Measurements from ENCODE around the gene PTPRK.

The PTPRK gene

GRCh38 chr6:128131036-128131435 lies 389.4 kb downstream of the PTPRK start:
- no peak for DNase-seq (ENCODE audit: low read depth)

GRCh38 chr6:128129679-128130078 lies 390.7 kb downstream of the PTPRK start:
- no peak for DNase-seq (ENCODE audit: low read depth)

DNA sequence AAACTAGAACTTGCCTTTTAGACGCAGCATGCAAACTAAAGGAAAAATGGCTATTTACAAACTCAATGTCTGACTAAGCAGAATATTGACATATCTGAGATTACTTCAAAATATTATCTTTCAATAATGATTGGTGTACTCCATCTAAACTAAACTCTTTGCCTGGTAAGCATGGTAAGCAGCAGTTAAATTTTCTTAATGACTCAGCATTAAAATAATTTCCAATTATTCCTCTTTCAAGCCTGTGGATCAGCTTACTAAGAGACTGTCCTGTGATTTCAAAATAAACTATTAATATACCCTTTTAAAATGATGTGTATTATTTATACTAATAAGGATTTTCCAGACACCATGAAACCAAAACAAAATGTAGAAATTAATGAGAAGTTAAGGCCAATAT lies 392.7 kb downstream of the PTPRK start:
- DNase-seq (ENCODE audit: low read depth), result no peak

DNA sequence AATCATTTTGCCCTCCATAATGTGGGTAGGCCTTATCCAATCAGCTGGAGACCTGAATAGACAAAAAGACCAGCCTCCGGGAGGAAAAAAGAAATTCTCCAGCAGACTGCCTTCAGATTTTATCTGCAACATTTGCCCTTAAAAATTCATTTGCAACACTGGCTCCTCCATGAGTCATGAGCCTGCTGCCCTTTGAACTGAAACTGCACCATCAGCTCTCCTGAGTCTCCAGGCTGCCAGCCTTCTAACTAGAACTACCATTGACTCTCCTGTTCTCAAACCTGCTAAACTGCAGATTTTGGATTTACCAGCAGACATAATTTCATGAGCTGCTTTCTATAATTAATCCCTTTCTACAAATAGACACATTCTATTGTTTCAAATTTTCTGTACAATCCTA lies 395.7 kb downstream of the PTPRK start:
- no peak for DNase-seq (ENCODE audit: low read depth)

GRCh38 chr6:128121610-128122009 lies 398.8 kb downstream of the PTPRK start:
- no peak for DNase-seq (ENCODE audit: low read depth)

DNA sequence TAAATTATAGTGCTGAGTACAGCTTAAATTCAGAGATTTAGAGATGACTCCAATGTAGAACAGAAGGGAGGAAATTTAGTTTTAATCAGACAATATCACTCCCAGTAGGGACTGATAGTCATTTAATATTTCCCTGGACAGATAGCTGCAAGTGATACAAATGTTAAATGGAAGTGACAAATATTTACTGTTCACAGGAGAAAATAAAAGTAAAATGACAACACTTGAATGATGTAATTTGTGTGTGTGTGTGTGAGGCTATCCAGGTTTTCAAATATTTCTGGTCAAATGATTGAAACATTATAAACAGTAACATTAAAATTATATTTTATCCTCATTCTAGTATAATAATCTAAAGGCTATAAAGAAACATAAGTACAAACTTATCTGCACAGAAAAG lies 399.2 kb downstream of the PTPRK start:
- no peak for DNase-seq (ENCODE audit: low read depth)

DNA sequence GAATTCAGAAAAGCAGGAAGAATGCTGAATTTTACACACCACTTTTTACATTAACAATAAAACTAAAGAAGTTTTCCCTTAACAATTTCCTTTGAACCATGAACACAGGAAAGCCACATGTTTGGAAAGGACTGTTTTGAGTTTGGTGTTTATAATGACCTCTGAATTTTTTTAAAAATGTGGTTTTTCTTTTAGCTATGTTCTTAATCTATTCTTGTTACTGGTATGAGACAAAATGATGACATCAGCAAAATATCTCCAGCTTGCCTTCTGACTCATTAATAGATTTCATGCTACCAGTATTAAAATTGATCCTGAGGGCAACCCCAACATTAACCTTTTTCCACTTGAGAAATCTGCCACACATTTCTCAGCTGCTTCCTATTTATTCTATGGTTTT lies 402.0 kb downstream of the PTPRK start:
- no peak for DNase-seq (ENCODE audit: low read depth)

DNA sequence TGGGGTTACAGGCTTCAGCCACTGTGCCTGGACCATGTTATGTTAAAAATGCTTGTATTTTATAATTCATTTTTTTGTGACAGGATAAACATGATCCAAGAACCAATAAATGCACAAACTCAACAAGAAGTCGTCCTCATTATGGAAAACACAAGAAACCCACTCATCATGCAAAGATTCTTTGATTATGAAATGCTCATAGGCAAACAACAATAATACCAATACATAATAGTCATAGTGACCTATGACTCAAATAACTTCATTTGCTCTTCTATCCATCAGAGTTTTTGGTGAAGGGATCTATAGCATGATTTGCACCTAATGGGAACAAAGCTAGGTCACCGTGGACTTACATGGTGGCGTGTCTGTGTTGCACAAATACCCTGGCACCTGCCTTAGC lies 402.5 kb downstream of the PTPRK start:
- no peak for DNase-seq (ENCODE audit: low read depth)

DNA sequence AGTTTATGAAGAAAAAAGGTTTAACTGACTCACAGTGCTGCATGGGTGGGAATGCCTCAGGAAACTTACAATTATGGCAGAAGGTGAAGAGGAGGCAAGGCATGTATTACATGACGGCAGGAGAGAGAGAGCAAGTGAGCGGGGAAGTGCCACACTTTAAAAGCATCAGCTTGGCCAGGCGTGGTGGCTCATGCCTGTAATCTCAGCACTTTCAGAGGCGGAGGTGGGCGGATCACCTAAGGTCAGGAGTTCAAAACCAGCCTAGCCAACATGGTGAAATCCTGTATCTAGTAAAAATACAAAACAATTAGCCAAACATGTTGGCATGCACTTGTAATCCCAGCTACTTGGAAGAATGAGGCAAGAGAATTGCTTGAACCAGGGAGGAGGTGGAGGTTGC lies 406.2 kb downstream of the PTPRK start:
- no peak for DNase-seq (ENCODE audit: low read depth)

DNA sequence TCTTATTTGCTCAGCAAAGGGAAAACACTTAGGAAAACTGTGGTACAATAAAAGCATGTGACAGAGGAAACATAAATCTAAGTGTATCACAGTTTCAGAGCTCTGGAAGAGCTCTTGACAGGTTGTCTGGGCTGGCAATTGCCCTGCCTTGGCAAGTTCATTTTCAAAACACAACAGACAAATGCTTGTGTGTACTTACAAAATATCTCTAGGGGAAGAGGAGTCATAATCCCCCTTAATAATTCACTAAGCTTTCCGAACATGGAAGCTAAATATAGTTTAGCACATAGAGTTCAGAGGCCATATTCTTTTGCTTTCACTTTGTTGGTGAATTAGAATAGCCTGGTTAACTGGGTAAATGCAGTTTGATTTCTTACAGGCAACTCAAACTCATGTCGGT lies 407.9 kb downstream of the PTPRK start:
- no peak for DNase-seq (ENCODE audit: low read depth)

DNA sequence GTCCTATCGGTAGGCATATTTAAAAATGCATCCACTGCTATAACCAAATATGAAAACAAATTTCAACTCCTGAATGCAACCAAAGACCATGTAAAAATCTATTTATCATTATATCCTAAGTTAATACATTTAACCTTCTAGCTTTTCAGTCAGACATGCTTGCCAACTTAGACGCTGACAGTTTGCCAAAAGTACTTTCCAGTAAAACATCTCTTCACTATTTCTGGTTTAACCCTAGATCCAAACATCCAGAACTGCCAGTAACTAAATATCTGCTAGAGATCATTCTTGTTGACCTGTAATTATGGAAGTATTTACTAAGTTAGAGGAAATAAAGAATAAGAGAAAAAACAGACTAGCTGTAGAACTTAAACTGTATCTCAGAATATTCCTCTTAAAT lies 409.3 kb downstream of the PTPRK start:
- DNase-seq (ENCODE audit: low read depth), result no peak

- DNase-seq (ENCODE audit: low read depth), result no peak
Observed at GRCh38 chr6:128107682-128108081, 412.7 kb downstream of the PTPRK start.

DNA sequence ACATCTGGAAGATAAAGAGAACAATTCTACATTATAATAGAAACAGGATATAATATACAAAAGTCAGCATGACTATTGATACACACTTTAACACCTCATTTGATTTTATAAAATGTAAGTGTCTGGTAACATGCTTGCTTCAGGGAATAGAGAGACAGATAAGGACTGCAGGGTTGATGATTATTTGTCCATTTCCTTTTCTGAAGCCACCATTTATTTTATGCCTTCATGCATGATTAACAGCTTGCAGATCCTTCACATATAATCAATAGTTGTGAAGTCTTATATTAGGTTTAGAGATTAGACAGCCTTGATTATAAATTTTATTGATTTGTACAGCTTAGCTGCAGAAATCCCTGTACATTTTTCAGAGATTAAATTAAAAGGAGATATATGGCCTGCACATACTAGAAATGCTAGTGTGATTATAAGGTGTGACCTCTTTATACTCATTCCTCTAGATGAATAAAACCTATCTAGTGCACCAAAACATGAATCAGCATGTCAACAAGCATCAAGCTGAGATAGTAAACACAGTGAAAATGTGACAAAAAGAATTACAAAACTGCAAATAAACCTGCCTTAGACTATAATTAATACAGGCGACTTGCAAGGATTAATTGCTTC lies 420.7 kb downstream of the PTPRK start:
- DNase-seq (ENCODE audit: low read depth), result no peak

GRCh38 chr6:128098000-128098581 lies 422.3 kb downstream of the PTPRK start:
- no peak for DNase-seq (ENCODE audit: low read depth)

GRCh38 chr6:128097009-128097408 lies 423.4 kb downstream of the PTPRK start:
- DNase-seq (ENCODE audit: low read depth), result no peak

GRCh38 chr6:128095362-128095761 lies 425.0 kb downstream of the PTPRK start:
- DNase-seq (ENCODE audit: low read depth), result no peak

GRCh38 chr6:128079021-128079420 lies 441.4 kb downstream of the PTPRK start:
- no peak for DNase-seq (ENCODE audit: low read depth)

DNA sequence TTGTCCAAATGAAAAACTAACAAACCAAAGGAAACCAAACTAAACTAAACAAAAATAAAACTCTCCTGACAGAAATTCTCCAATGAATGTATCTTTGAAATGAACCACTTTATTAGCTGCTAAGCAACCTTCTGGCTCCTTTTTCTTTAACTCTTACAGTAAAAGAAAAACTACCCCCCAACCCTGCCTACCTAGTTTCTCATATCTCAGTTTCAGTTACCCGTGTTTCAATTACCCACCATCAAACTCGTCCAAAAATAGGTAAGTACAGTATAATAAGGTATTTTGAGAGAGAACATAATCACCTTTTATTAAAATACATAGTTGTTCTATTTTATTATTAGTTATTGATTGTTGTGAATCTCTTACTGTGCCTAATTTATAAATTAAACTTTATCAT lies 442.1 kb downstream of the PTPRK start:
- no peak for DNase-seq (ENCODE audit: low read depth)

DNA sequence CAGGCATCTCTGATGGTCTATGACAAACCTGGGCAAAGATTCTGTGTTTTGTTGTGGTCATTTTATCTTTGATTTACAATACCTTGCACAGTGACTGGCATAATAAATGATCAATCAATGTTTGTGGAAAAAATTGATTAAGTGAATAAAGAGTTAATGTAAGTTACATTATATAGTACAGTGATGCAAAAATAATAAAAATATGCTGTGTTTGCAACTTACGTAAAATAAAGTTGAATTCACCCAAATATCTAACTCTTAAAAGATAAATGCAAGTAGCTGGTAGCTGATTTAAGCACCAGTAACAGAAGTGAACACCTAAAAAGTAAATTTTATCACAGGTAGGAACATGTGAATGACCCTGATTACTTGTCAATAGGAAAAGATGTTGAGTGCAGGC lies 443.6 kb downstream of the PTPRK start:
- no peak for DNase-seq (ENCODE audit: low read depth)

GRCh38 chr6:128074567-128074966 lies 445.8 kb downstream of the PTPRK start:
- no peak for DNase-seq (ENCODE audit: low read depth)

DNA sequence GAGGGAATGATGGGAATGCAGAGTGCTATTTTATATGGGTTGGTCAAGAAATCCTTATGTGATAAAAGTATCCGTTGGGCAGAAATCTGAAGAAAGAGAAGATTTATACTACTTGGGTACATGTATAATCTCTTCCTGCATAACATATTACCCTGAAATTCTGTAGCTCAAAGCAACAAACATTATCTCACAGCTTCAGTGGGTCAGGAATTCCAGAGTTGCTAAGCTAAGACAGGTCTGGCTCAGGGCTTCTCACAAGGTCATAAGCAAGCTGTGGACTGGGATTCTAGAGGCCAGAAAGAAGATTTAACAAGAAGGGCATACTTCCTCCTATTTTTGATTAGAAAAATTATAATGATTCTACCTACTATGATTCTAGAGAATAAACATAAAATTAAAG lies 447.0 kb downstream of the PTPRK start:
- DNase-seq (ENCODE audit: low read depth), result no peak

DNA sequence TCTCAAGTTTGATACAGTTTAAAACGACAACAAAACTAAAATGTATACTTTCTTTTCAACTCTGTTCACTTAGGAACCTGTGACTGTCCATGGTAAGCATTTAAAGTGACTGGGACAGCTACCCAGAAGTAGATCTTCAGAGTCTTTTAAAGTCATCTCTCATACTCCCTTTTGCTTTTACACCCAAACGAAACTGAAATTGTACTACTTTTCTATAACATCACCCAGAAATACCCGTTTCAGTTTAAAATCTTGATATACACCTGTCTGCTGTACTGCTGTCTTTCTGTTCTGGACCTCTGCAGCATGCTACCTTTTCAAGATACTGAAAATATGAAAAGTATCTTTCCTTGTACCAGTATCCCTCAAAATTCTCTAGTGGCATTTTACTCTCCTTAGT lies 449.2 kb downstream of the PTPRK start:
- DNase-seq (ENCODE audit: low read depth), result no peak

DNA sequence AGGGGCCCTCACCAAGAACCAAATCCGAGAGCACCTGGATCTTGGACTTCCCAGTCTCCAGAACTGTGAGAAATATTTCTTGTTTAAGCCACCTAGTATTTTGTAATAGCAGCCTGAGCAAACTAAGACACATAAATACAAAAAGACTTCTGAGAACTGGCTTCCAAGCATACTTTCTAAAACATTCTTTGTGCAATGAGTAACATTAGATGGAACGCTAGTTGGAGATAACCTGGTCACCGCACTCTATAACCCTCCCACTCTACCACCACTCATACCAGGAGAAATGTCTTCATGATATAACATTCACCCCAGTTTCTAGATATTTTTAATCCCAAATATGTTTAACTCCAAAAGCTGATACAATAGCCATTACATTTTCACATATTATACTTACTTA lies 450.0 kb downstream of the PTPRK start:
- no peak for DNase-seq (ENCODE audit: low read depth)

DNA sequence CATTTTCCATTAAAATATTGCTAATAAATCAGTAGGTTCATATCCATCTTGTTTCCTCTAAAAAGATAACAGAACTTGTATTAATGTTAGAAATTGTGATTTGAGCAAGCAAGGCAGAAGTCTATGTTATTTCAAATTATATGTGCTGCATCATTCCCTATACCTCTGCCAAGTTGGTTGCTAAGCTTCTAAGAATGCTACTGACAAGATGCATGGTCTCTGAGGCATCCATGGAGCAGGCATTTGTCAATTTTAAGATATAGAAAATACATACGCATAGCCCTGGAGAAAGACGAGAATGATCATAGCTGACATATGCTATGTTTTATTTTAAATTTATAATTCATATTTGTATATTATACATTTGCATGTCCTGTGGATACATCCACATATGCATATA lies 451.2 kb downstream of the PTPRK start:
- no peak for DNase-seq (ENCODE audit: low read depth)

GRCh38 chr6:128068119-128068479 lies 452.3 kb downstream of the PTPRK start:
- no peak for DNase-seq (ENCODE audit: low read depth)

All from activated T-cell treated with anti-CD3 and anti-CD28 coated beads for 24 hours (primary cell).